NCI-H1048 (cell line): ENCODE measurements around the gene PSEN1.

ENCODE experiments used
- DNase-seq: peaks from one replicate; lab custom pipeline; 2025; lab: John Stamatoyannopoulos, UW

PSEN1 gene

GRCh38 chr14:73220061-73220460 lies 83.8 kb downstream of the PSEN1 start:
- no peak for DNase-seq

GRCh38 chr14:73220634-73221033 lies 84.3 kb downstream of the PSEN1 start:
- DNase-seq: no peak

- DNase-seq: no peak
These were observed 85.6 kb downstream of the PSEN1 start for GRCh38 chr14:73221945-73222344.

- no peak for DNase-seq
These were observed 86.7 kb downstream of the PSEN1 start for GRCh38 chr14:73223049-73223448.

GRCh38 chr14:73225496-73225895 lies 89.2 kb downstream of the PSEN1 start:
- no peak for DNase-seq

GRCh38 chr14:73227812-73228781 lies 91.8 kb downstream of the PSEN1 start:
- no peak for DNase-seq

GRCh38 chr14:73230051-73230450 lies 93.7 kb downstream of the PSEN1 start:
- DNase-seq: no peak

GRCh38 chr14:73231981-73232851 lies 95.9 kb downstream of the PSEN1 start:
- DNase-seq: no peak

- DNase-seq: no peak
These were observed 96.7 kb downstream of the PSEN1 start for GRCh38 chr14:73232984-73233383.

GRCh38 chr14:73233564-73233963 lies 97.3 kb downstream of the PSEN1 start:
- DNase-seq: no peak

- DNase-seq: no peak
These were observed 97.7 kb downstream of the PSEN1 start for GRCh38 chr14:73234029-73234428.

GRCh38 chr14:73234586-73235394 lies 98.5 kb downstream of the PSEN1 start:
- DNase-seq: no peak

GRCh38 chr14:73235531-73236155 lies 99.3 kb downstream of the PSEN1 start:
- no peak for DNase-seq

GRCh38 chr14:73236157-73236556 lies 99.8 kb downstream of the PSEN1 start:
- no peak for DNase-seq

GRCh38 chr14:73236752-73237218 lies 100.5 kb downstream of the PSEN1 start:
- DNase-seq: no peak

GRCh38 chr14:73237219-73237785 lies 101.0 kb downstream of the PSEN1 start, which contains the start of gene PAPLN:
Gene PAPLN (plus strand): TSS chr14:73237506. CDS start chr14:73239779, 2,273 bp downstream.
- no peak for DNase-seq

- no peak for DNase-seq
These were observed 101.6 kb downstream of the PSEN1 start for GRCh38 chr14:73237786-73238423.

- no peak for DNase-seq
These were observed 102.1 kb downstream of the PSEN1 start for GRCh38 chr14:73238424-73238852.

- DNase-seq: no peak
These were observed 102.6 kb downstream of the PSEN1 start for GRCh38 chr14:73238941-73239340.
